Endothelial cell of umbilical vein (primary cell): ENCODE results near the gene NOL8. TPM values are rescaled to one million over a fixed set of nuclear protein-coding genes. Genes with fewer than 3 reads are reported as not detected.

Experiments used
- BruUV-seq: library from RNA; stranded (reverse); fragments of 400-500 nt; replicated peaks from 2 replicates; lab custom pipeline; 2021; lab: Mats Ljungman, UMichigan
- CTCF ChIA-PET: fragments of 300-600, 350-600 bp; sonication (Branson Sonifier 250); formaldehyde crosslinking; loops from one replicate; lab custom pipeline; 2021; ENCODE audit warnings: antibody characterized with exemption, inconsistent platforms; lab: Charles Lee
- POLR2A ChIA-PET: fragments of 300-600, 350-600 bp; sonication (Branson Sonifier 250); formaldehyde crosslinking; loops from one replicate; lab custom pipeline; 2021; ENCODE audit warnings: antibody characterized with exemption, inconsistent platforms; lab: Charles Lee
- DNase-seq: peaks from one replicate; pipeline ENCODE4 v3.0.0-alpha.2; 2011; ENCODE audit warnings: low read depth, low spot score
- FAIRE-seq: peaks from 2 replicates; lab custom pipeline; 2011; peaks lifted over from hg19 to GRCh38; lab: Jason Lieb, UNC
- H2AFZ ChIP-seq: 2 replicates; pipeline ENCODE4 v1.6.0; 2012; ENCODE audit warnings: low read depth, low read length, control low read depth, inconsistent platforms
- H3K27ac ChIP-seq: 2 replicates; pipeline ENCODE4 v1.5.1; 2011; ENCODE audit warnings: low read depth, mild to moderate bottlenecking, control low read depth, low read length, moderate library complexity; ENCODE audit not compliant: insufficient read depth
- H3K27me3 ChIP-seq, 2 experiments: 2 replicates each; pipeline versions ENCODE4 v1.6.0 to v1.6.1; 2011; ENCODE audit warnings: low read length in 2 of 2, mixed read lengths in 1 of 2; ENCODE audit not compliant: control insufficient read depth in 2 of 2, insufficient read depth in 2 of 2
- H3K36me3 ChIP-seq, 2 experiments: 2 replicates in 1 of 2; 3 replicates in 1 of 2; pipeline ENCODE4 v1.5.1; 2011; ENCODE audit warnings: low read length in 2 of 2, mild to moderate bottlenecking in 1 of 2, moderate library complexity in 1 of 2; ENCODE audit not compliant: control insufficient read depth in 2 of 2, insufficient read depth in 2 of 2; ENCODE audit errors: extremely low read depth in 1 of 2
- H3K4me1 ChIP-seq: 3 replicates; pipeline ENCODE4 v1.5.1; 2011; ENCODE audit warnings: mild to moderate bottlenecking, low read length; ENCODE audit not compliant: control insufficient read depth, insufficient read depth; ENCODE audit errors: extremely low read depth
- H3K4me2 ChIP-seq: 2 replicates; pipeline ENCODE4 v1.6.1; 2011; ENCODE audit warnings: low read length, control low read depth, mixed read lengths; ENCODE audit not compliant: insufficient read depth
- H3K4me3 ChIP-seq, 3 experiments: fragments of 200-600 bp in 1 of 3; sonication (generic), shearing (Covaris generic) in 1 of 3; replicated peaks in 1 of 3; 2 replicates each; pipeline ENCODE4 v1.5.1; 2011 to 2016; ENCODE audit warnings: control low read depth in 3 of 3, low read length in 3 of 3, mild to moderate bottlenecking in 2 of 3, inconsistent platforms in 1 of 3, low read depth in 1 of 3, moderate library complexity in 1 of 3; ENCODE audit not compliant: insufficient read depth in 1 of 3
- H3K79me2 ChIP-seq: 2 replicates; pipeline ENCODE4 v1.6.0; 2012; ENCODE audit warnings: low read length, inconsistent platforms; ENCODE audit not compliant: control insufficient read depth, insufficient read depth
- H3K9ac ChIP-seq: replicated peaks from 2 replicates; pipeline ENCODE3; 2011; ENCODE audit warnings: low read length, control low read depth; ENCODE audit not compliant: insufficient read depth; ENCODE audit errors: extremely low read depth
- H3K9me1 ChIP-seq: replicated peaks from 3 replicates; pipeline ENCODE4 v1.6.0; 2011; ENCODE audit warnings: mild to moderate bottlenecking, low read length; ENCODE audit not compliant: control insufficient read depth, insufficient read depth; ENCODE audit errors: extremely low read depth
- H3K9me3 ChIP-seq: replicated peaks from 2 replicates; pipeline ENCODE4 v1.5.1; 2012; ENCODE audit warnings: low read length, inconsistent platforms; ENCODE audit not compliant: control insufficient read depth, insufficient read depth
- H4K20me1 ChIP-seq: replicated peaks from 2 replicates; pipeline ENCODE3; 2011; ENCODE audit warnings: mild to moderate bottlenecking, low read length; ENCODE audit not compliant: control insufficient read depth, insufficient read depth; ENCODE audit errors: extremely low read depth
- CTCF ChIP-seq, 2 donors: IDR thresholded peaks; 1 replicate in 1 of 2; 2 replicates in 1 of 2; pipeline ENCODE4 v1.5.1; 2011; ENCODE audit warnings: low read length in 2 of 2, mild to moderate bottlenecking in 2 of 2, moderate library complexity in 2 of 2, control low read depth in 1 of 2, inconsistent platforms in 1 of 2, low read depth in 1 of 2; ENCODE audit not compliant: insufficient read depth in 1 of 2; ENCODE audit errors: extremely low read depth in 1 of 2
- FOS ChIP-seq: IDR thresholded peaks from 2 replicates; pipeline ENCODE4 v1.6.1; 2011; ENCODE audit warnings: mild to moderate bottlenecking, low read length, moderate library complexity, borderline replicate concordance; ENCODE audit not compliant: insufficient read depth
- GATA2 ChIP-seq: IDR thresholded peaks from 2 replicates; pipeline ENCODE4 v1.7.0; 2011; ENCODE audit warnings: low read depth, mild to moderate bottlenecking, moderate library complexity, mixed read lengths, low read length; ENCODE audit not compliant: insufficient read length, insufficient read depth
- JUN ChIP-seq: IDR thresholded peaks from 2 replicates; pipeline ENCODE4 v1.6.1; 2011; ENCODE audit warnings: borderline replicate concordance, low read depth; ENCODE audit not compliant: insufficient read length, insufficient read depth
- MAX ChIP-seq: IDR thresholded peaks from 2 replicates; pipeline ENCODE4 v1.6.1; 2011; ENCODE audit not compliant: insufficient read depth, insufficient read length
- MYC ChIP-seq: IDR thresholded peaks from one replicate; pipeline ENCODE4 v1.6.1; 2011; ENCODE audit warnings: mild to moderate bottlenecking, low read depth, low read length
- POLR2A ChIP-seq: IDR thresholded peaks from 2 replicates; pipeline ENCODE4 v1.6.1; 2012; ENCODE audit warnings: low read depth, mild to moderate bottlenecking, control low read depth, low read length
- POLR2AphosphoS5 ChIP-seq: IDR thresholded peaks from 2 replicates; pipeline ENCODE4 v1.6.1; 2012; ENCODE audit warnings: low read depth, mild to moderate bottlenecking, control low read depth, low read length, moderate library complexity; ENCODE audit not compliant: insufficient read depth
- dilution Hi-C: fragments of 300-500 bp; cut with MboI; formaldehyde crosslinking; loops from one replicate; pipeline ENCODE4 v1.15.0; 2019; ENCODE audit warnings: low sequenced_read_pairs; ENCODE audit not compliant: extremely low pct_ligation_motif_present
- intact Hi-C: fragments of 100-400 bp; cut with micrococcal nuclease; formaldehyde crosslinking; loops from one replicate; pipeline ENCODE4 v1.10.0; 2022
- polyA plus RNA-seq, 4 experiments: library from polyadenylated mRNA; depleted of rRNA in 3 of 4; stranded (reverse) in 3 of 4; unstranded in 1 of 4; fragments of >200 nt; gene quantifications; 2 replicates each; pipeline versions ENCODE4 v1.2.1 to v1.2.3, GENCODE V29; 2011 to 2012; ENCODE audit warnings: missing spikeins in 1 of 4
- total RNA-seq: library from RNA; stranded (reverse); gene quantifications from 2 replicates; pipeline ENCODE4 v1.2.3, GENCODE V29; 2021

Gene NOL8
- total and polyA plus RNA-seq, 2 donors (not counting 3 experiments of a cell fraction or from before 2014, with no cell fraction given): 5.6 to 41.6 TPM

- Histone ChIP-seq H3K9me3 (no peaks in the 10 kb centered on the region), H4K20me1 (no peaks in the 10 kb centered on the region), H2AFZ (no peak overlapping the region), H3K27me3 (no peaks in the 10 kb centered on the region), H3K79me2 (no peaks in the 10 kb centered on the region), H3K27ac (no peak overlapping the region), H3K4me3 (no peak overlapping the region), H3K9me1 (no peaks in the 10 kb centered on the region), H3K4me1 (no peaks in the 10 kb centered on the region), H3K4me2 (no peak overlapping the region), H3K36me3 (no peaks in the 10 kb centered on the region), H3K9ac (no peak overlapping the region)
- CTCF ChIA-PET: no interaction called here
- POLR2A ChIA-PET: no interaction called here
- intact Hi-C loops (no loop called here), dilution Hi-C loops (no loop called here)
- FAIRE-seq (no peak), DNase-seq (no peak)
- no peak for TF ChIP-seq FOS
- no peak for TF ChIP-seq CTCF (IDR thresholded peaks at IDR 0.05; ENCODE audit: extremely low read depth in 1 of 2, insufficient read depth in 1 of 2, low read depth in 1 of 2, low read length in 2 of 2)
- no peak for TF ChIP-seq JUN
- no peak for TF ChIP-seq MYC
- no TSS peak for BruUV-seq
Measured at GRCh38 chr9:92373167-92373566, 48.0 kb upstream of the NOL8 start.

- Histone ChIP-seq H3K4me2 (no peak overlapping the region), H3K9me1 (no peaks in the 10 kb centered on the region), H3K9me3 (no peaks in the 10 kb centered on the region), H3K4me3 (no peak overlapping the region), H3K27me3 (no peaks in the 10 kb centered on the region), H3K4me1 (no peaks in the 10 kb centered on the region), H3K9ac (no peak overlapping the region), H3K79me2 (no peaks in the 10 kb centered on the region), H2AFZ (no peak overlapping the region), H4K20me1 (no peaks in the 10 kb centered on the region), H3K27ac (no peak overlapping the region), H3K36me3 (no peaks in the 10 kb centered on the region)
- TF ChIP-seq JUN: no peak
- no peak for TF ChIP-seq POLR2AphosphoS5
- no peak for TF ChIP-seq MAX
- TF ChIP-seq CTCF (IDR thresholded peaks at IDR 0.05; ENCODE audit: extremely low read depth in 1 of 2, insufficient read depth in 1 of 2, low read depth in 1 of 2, low read length in 2 of 2): no peak
- TF ChIP-seq FOS: no peak
- TF ChIP-seq GATA2: no peak
- TF ChIP-seq MYC: no peak
- no peak for TF ChIP-seq POLR2A
- FAIRE-seq (no peak), DNase-seq (no peak)
- ChIA-PET POLR2A (no interaction called here), CTCF (no interaction called here)
- intact Hi-C loops (no loop called here), dilution Hi-C loops (no loop called here)
- no TSS peak for BruUV-seq
Measured at GRCh38 chr9:92369075-92369474, 43.9 kb upstream of the NOL8 start.
